Stimulated activated CD4-positive, alpha-beta T cell treated with anti-CD3 and anti-CD28 coated beads, Interleukin-4, amount 100 ng/mL, for 48 hours (primary cell): ENCODE measurements around the gene ATP13A2.

ENCODE experiments used
- DNase-seq, 2 donors: peaks; one replicate each; pipeline ENCODE4 v3.0.0-alpha.2; 2020; ENCODE audit warnings: low read depth in 2 of 2

ATP13A2 gene

GRCh38 chr1:17011439-17012307, at the start of gene ATP13A2:
TSS of gene ATP13A2 (minus strand) at chr1:17011928. CDS start at chr1:17011738, 190 bp downstream.
- DNase-seq, result peak; percentile 70 to 80

- DNase-seq, result no peak
Measured at GRCh38 chr1:17061486-17061885, 49.8 kb upstream of the ATP13A2 start.

- DNase-seq, result no peak
Measured at GRCh38 chr1:17060306-17060749, 48.6 kb upstream of the ATP13A2 start.

- DNase-seq, result peak; percentile 15 to 19
Measured at GRCh38 chr1:17059391-17060305, 47.9 kb upstream of the ATP13A2 start.

GRCh38 chr1:17056551-17056950, 44.8 kb upstream of the ATP13A2 start:
- no peak for DNase-seq

GRCh38 chr1:17055801-17056200, 44.1 kb upstream of the ATP13A2 start:
- no peak for DNase-seq

GRCh38 chr1:17053685-17054410, 42.1 kb upstream of the ATP13A2 start, which contains the start of gene SDHB:
TSS of gene SDHB (minus strand) at chr1:17054032. CDS start at chr1:17054019, 13 bp downstream.
- DNase-seq, result peak; percentile 98 to 99

GRCh38 chr1:17053086-17053684, 41.5 kb upstream of the ATP13A2 start:
- no peak for DNase-seq

- no peak for DNase-seq
Measured at GRCh38 chr1:17052641-17053040, 40.9 kb upstream of the ATP13A2 start.

GRCh38 chr1:17052038-17052437, 40.3 kb upstream of the ATP13A2 start:
- DNase-seq, result no peak

- DNase-seq, result no peak
Measured at GRCh38 chr1:17047924-17048323, 36.2 kb upstream of the ATP13A2 start.

- no peak for DNase-seq
Measured at GRCh38 chr1:17046334-17046657, 34.6 kb upstream of the ATP13A2 start.

- DNase-seq, result no peak
Measured at GRCh38 chr1:17045634-17046333, 34.1 kb upstream of the ATP13A2 start.

- no peak for DNase-seq
Measured at GRCh38 chr1:17045150-17045549, 33.4 kb upstream of the ATP13A2 start.

GRCh38 chr1:17043676-17044075, 31.9 kb upstream of the ATP13A2 start:
- DNase-seq, result no peak

GRCh38 chr1:17040135-17040534, 28.4 kb upstream of the ATP13A2 start:
- DNase-seq, result no peak

GRCh38 chr1:17039522-17039921, 27.8 kb upstream of the ATP13A2 start:
- DNase-seq, result no peak

GRCh38 chr1:17033481-17033880, 21.8 kb upstream of the ATP13A2 start:
- DNase-seq, result no peak

- no peak for DNase-seq
Measured at GRCh38 chr1:17032741-17033140, 21.0 kb upstream of the ATP13A2 start.

GRCh38 chr1:17031436-17031835, 19.7 kb upstream of the ATP13A2 start:
- no peak for DNase-seq

GRCh38 chr1:17030206-17030605, 18.5 kb upstream of the ATP13A2 start:
- DNase-seq, result no peak
